Stomach (tissue), 4 donors: ENCODE measurements around the gene GUK1.

ENCODE experiments used
- CTCF ChIP-seq, 7 experiments: fragments of 450-650 bp in 4 of 7; fragments of 200-600 bp in 3 of 7; sonication (generic) in 3 of 7; IDR thresholded peaks; one replicate each; pipeline ENCODE4 v1.5.1; 2016 to 2019; ENCODE audit warnings: antibody characterized with exemption in 7 of 7, control low read depth in 2 of 7, mild to moderate bottlenecking in 1 of 7
- EP300 ChIP-seq: sonication (generic); formaldehyde crosslinking; IDR thresholded peaks from one replicate; pipeline ENCODE4 v1.6.1; 2017; ENCODE audit warnings: antibody characterized with exemption
- POLR2A ChIP-seq, 4 donors: fragments of 450-650 bp; IDR thresholded peaks; one replicate each; pipeline ENCODE4 v1.6.1; 2016; ENCODE audit warnings: antibody characterized with exemption in 4 of 4, control low read depth in 2 of 4, mild to moderate bottlenecking in 1 of 4, moderate library complexity in 1 of 4
- POLR2AphosphoS5 ChIP-seq, 3 donors: sonication (generic); formaldehyde crosslinking; IDR thresholded peaks; one replicate each; pipeline ENCODE4 v1.6.1; 2016; ENCODE audit warnings: antibody characterized with exemption in 3 of 3

GRCh38 chr1:228163007-228163753 lies 23.1 kb downstream of the GUK1 start:
- TF ChIP-seq CTCF (IDR thresholded peaks at IDR 0.05) (no peak), EP300 (no peak), POLR2AphosphoS5 (IDR thresholded peaks at IDR 0.05) (peak in 2 of 3 donors; percentile 5 to 13), POLR2A (IDR thresholded peaks at IDR 0.05) (no peak)
